Heart left ventricle (tissue), 13 donors: Measurements from ENCODE around the gene PLBD1.

Experiments used
- POLR2A ChIP-seq, 2 donors: fragments of 450-650 bp; IDR thresholded peaks; one replicate each; pipeline ENCODE4 v1.6.1; 2017; ENCODE audit warnings: antibody characterized with exemption in 2 of 2, mild to moderate bottlenecking in 2 of 2, moderate library complexity in 2 of 2
- TF ChIP-seq, protein P1 (sequence below), 12 donors: fragments of 200-600 bp; sonication (generic) in 4 of 12; IDR thresholded peaks; one replicate each; pipeline versions ENCODE4 v1.5.0 to v1.8.0; 2018 to 2022; ENCODE audit warnings: antibody characterized with exemption in 12 of 12, mild to moderate bottlenecking in 5 of 12
- donor health status: ischemic (EF 13 %, LVEDD 7.1; RV severe dilation, severe dysfunction).
- donor health status: DM: no; HTN: yes; CAD: no.
- donor health status: DM: no; HTN: no; CAD: no.
- donor health status: ischemic (EF 25% LVEDD 6.9; RV normal size, moderate dysfunction).
- donor health status: ischemic (EF 25% LVEDD 5.7; RV mildly dilated, moderate dysfunction).
- donor health status: ischemic (EF 35%, LVEDD 5.7; RV mildly dilated, moderate dysfunction).
- donor health status: nonischemic (EF 11% LVEDD 7.7; RV severe dilation, severe dysfunction).
- donor health status: DM: yes; HTN: yes; CAD: no.
- donor health status: PGD.
- donor health status: ischemic (EF 29% LVEDD 5.4; RV normal size, mild dysfunction).
- donor health status: nonischemic (EF 23%, LVEDD 6.1; RV moderate dilation, normal function).

DNA sequence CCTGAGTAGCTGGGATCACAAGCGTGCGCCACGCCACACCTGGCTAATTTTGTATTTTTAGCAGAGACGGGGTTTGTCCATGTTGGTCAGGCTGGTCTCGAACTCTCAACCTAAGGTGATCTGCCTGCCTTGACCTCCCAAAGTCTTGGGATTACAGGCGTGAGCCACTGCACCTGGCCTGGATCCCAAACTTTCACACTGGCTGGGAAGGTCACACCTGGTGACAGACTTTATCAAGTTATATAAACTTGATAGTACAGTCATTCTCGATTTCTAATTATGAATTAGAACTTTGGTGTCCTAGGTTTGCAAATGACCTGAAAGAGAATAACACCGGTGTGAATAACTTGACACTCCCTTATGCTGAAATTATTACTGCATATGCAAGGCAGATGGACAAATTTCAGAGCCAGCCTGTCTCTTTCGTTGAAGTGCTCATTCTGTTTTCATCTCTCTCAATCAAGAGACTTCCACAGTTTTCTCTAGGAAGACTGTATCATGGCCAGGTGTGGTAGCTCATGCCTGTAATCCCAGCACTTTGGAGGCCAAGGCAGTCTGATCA lies 5.9 kb downstream of the PLBD1 start:
- TF ChIP-seq, protein P1, sequence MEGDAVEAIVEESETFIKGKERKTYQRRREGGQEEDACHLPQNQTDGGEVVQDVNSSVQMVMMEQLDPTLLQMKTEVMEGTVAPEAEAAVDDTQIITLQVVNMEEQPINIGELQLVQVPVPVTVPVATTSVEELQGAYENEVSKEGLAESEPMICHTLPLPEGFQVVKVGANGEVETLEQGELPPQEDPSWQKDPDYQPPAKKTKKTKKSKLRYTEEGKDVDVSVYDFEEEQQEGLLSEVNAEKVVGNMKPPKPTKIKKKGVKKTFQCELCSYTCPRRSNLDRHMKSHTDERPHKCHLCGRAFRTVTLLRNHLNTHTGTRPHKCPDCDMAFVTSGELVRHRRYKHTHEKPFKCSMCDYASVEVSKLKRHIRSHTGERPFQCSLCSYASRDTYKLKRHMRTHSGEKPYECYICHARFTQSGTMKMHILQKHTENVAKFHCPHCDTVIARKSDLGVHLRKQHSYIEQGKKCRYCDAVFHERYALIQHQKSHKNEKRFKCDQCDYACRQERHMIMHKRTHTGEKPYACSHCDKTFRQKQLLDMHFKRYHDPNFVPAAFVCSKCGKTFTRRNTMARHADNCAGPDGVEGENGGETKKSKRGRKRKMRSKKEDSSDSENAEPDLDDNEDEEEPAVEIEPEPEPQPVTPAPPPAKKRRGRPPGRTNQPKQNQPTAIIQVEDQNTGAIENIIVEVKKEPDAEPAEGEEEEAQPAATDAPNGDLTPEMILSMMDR (IDR thresholded peaks at IDR 0.05): no peak
- TF ChIP-seq POLR2A (IDR thresholded peaks at IDR 0.05): no peak
